Progenitor cell of endocrine pancreas (in vitro differentiated cells): Measurements from ENCODE around the gene KCNK2. TPM values are rescaled to one million over a fixed set of nuclear protein-coding genes. Genes with fewer than 3 reads are reported as not detected.

Experiments
- DNase-seq: peaks from one replicate; pipeline ENCODE4 v3.0.0; 2021; ENCODE audit warnings: low spot score; ENCODE audit not compliant: unreplicated experiment
- H3K27ac Mint-ChIP-seq: 2 replicates; pipeline ENCODE4 v1.8.0; 2021; ENCODE audit warnings: mild to moderate bottlenecking, moderate library complexity, mixed read lengths
- H3K27me3 Mint-ChIP-seq: 2 replicates; pipeline ENCODE4 v1.8.0; 2021; ENCODE audit warnings: mixed read lengths
- H3K36me3 Mint-ChIP-seq: 2 replicates; pipeline ENCODE4 v1.8.0; 2022; ENCODE audit warnings: mixed read lengths; ENCODE audit not compliant: insufficient read depth
- H3K4me1 Mint-ChIP-seq: 2 replicates; pipeline ENCODE4 v1.8.0; 2021; ENCODE audit warnings: low read depth, mixed read lengths
- H3K4me3 Mint-ChIP-seq: 2 replicates; pipeline ENCODE4 v1.8.0; 2021; ENCODE audit warnings: low read depth, mild to moderate bottlenecking, moderate library complexity, mixed read lengths
- H3K9me3 Mint-ChIP-seq: 2 replicates; pipeline ENCODE4 v1.8.0; 2021; ENCODE audit warnings: low read depth, mixed read lengths
- CTCF ChIP-seq: fragments of 200-600 bp; sonication (generic); IDR thresholded peaks from one replicate; pipeline ENCODE4 v1.5.0; 2021; ENCODE audit warnings: antibody characterized with exemption, mild to moderate bottlenecking; ENCODE audit not compliant: unreplicated experiment
- total RNA-seq: library from RNA; stranded (reverse); gene quantifications from 2 replicates; pipeline ENCODE4 v1.2.1, GENCODE V29; 2021

The KCNK2 gene
- total RNA-seq, 1 donor from 2014 or later, result 0.60 TPM

- Mint-ChIP-seq H3K36me3 (no peaks in the 10 kb centered on the region), H3K27ac (no peak overlapping the region), H3K4me1 (no peaks in the 10 kb centered on the region), H3K27me3 (no peaks in the 10 kb centered on the region), H3K9me3 (no peaks in the 10 kb centered on the region), H3K4me3 (no peak overlapping the region)
- TF ChIP-seq CTCF, result no peak
- no peak for DNase-seq
Observed at GRCh38 chr1:215285013-215285800, 202.7 kb downstream of the KCNK2 start.
